GM18520 (cell line): ENCODE results near the gene CACNA2D3.

Source experiments
- ATAC-seq: cut with Tn5 transposase; IDR thresholded peaks from one replicate; pipeline ENCODE4 v1.9.1; 2021; ENCODE audit not compliant: unreplicated experiment

Gene CACNA2D3

GRCh38 chr3:54168451-54168850 lies 46.1 kb downstream of the CACNA2D3 start:
- no peak for ATAC-seq

DNA sequence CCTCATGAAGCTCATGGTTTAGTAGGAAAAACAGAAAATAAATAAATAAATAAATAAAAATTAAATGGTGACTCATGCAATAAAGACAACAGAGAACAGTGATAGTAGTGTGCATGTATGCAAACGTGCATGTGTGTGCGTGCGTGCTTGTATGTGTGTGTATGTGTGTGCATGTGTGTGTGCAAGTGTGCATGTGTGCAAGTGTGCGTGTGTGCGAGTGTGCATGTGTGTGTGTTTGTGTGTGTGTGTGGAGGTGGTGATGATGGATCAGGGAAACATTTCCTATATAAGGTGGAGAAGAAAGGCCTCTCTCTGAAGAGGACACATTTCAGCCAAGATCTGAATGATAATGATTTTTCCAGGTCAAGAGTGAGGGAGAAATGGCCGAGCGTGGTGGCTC lies 47.2 kb downstream of the CACNA2D3 start:
- ATAC-seq = no peak

- ATAC-seq = no peak
Observed at GRCh38 chr3:54171509-54171908, 49.2 kb downstream of the CACNA2D3 start.

- ATAC-seq = no peak
Observed at GRCh38 chr3:54171951-54172350, 49.6 kb downstream of the CACNA2D3 start.

DNA sequence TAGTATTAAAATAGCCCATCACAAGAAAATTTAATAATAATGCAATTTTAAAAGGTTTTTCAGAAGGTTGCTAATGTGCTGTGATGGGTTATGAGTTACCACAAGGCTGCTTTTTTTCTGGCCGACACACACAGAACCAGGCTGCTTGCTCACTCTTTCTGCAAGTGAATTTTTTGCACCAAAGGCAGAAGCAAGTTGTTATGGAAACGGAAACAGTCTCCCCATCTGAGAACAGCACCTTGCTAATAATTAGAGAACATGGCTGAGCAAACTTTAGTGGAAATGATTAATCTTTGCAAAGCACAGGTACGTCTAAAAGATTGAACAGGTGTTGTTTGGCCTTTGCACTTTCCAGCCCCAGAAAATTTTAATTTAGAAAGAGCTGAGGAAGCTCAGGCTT lies 51.0 kb downstream of the CACNA2D3 start:
- ATAC-seq = no peak

GRCh38 chr3:54176106-54176505 lies 53.8 kb downstream of the CACNA2D3 start:
- no peak for ATAC-seq

- ATAC-seq = no peak
Observed at GRCh38 chr3:54177816-54178215, 55.5 kb downstream of the CACNA2D3 start.

GRCh38 chr3:54178376-54178775 lies 56.0 kb downstream of the CACNA2D3 start:
- no peak for ATAC-seq

DNA sequence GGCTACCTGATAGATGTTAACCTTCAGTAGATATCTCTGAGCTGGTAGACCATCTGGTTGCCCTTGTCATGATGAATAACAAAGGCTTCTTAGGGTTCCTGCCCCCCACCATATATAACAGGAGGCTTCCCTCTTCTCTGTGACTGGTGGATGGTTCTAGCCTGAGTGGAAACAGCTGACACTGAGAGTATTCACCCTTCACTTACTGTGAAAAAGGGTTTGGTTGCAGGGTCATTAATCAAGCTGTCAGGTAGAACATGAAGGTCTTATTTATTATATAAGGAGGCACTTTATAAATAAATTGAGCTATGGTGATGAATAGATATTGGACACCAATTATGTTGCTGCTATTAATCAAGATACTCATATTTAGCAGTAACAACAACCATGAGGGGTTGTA lies 58.6 kb downstream of the CACNA2D3 start:
- no peak for ATAC-seq

GRCh38 chr3:54182242-54182641 lies 59.9 kb downstream of the CACNA2D3 start:
- no peak for ATAC-seq

DNA sequence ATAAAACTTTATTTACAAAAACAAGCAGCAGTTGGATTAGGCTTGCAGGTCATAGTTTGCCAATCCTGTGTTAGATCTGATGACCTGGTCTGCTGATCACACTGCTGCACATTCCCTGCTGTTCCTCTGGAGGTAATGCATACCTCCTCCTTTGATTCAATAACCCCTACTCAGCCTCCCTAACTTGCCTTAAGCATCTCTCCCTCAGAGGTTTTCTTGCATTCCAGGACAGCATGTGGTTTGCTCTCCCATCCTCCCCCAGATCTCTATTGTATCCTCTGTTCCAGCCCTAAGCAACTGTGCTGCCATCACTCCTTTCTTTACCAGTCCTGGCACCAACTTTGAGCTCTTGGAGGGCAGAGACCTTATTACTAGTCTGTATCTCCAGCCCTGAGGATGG lies 63.4 kb downstream of the CACNA2D3 start:
- no peak for ATAC-seq

DNA sequence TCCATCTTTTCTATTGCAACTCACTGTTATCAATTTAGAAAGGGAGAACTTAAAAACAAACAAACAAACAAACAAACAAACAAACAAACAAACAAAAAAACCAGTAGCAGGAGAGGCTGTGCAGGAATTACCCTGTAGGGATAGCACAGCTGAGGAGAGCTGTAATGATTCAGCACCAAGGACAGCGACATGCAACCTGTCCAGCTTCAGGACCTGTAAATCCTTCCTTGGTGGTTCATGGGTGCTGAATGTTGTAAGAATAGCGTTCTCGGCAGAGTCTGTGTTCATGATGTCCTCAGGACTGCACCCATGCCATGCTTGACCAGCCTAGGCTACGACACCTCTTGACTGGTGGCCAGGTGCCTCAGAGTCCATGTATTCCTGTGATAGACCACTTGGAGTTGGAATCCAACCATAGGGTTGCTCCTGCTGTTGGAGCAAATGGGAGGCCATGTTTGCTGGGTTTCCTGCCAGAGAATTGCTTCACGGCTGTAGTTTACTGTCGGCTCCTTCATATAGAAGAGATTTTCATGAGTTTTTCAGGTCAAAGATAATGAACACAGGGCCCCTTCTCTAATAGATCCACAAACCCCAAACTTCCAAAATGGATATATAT lies 65.9 kb downstream of the CACNA2D3 start:
- no peak for ATAC-seq

- no peak for ATAC-seq
Observed at GRCh38 chr3:54191220-54191619, 68.9 kb downstream of the CACNA2D3 start.

GRCh38 chr3:54192026-54192425 lies 69.7 kb downstream of the CACNA2D3 start:
- ATAC-seq = no peak

DNA sequence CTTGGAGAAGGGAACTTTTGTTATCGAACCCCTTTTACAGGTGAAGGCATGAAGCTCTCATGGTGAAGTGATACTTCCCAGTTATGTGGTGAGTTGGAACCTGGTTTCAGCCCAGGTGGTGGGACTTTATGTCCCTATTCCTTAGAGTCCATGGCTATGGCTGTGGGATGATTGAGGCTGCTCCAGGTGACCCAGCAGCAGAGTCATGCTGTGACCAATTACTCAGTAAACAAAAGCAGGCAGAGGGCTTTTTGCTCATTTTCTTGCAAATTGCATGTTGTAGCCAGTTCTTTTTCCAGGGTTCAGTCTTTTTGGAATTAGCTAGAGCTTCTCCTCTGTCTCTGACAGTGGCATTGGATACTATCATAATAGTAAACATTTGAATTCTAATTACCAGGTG lies 70.7 kb downstream of the CACNA2D3 start:
- no peak for ATAC-seq

DNA sequence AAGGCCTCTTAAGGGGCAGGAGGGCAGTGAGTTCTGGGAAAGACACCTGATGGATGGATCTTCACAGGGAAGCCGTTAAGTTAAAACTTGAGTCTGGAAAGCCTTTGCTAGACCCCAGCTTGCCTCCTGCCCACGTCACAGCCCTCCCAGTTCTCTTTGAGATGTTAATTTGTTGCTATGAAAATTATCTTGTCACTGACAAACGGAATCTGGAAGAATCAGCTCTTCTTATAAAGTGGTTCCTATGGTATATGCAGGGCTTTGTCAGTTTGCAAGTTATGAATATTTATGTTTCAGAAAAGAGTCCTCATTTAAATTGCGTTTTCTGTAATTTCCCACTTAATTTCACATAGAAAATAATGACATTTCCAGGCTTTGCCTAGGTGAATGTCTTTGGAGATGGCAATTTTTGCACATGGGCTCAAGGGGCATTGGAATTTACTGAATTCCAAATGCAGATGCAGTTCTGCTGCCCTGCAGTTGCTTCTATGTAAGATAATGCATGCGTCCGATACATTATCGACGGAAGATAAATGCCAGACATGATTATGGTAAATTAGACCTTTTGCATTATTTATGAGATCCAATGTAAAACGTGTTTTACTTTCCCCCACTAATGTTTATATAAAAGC lies 74.1 kb downstream of the CACNA2D3 start:
- ATAC-seq = no peak

GRCh38 chr3:54197509-54197908 lies 75.2 kb downstream of the CACNA2D3 start:
- no peak for ATAC-seq

GRCh38 chr3:54198556-54198955 lies 76.2 kb downstream of the CACNA2D3 start:
- no peak for ATAC-seq

DNA sequence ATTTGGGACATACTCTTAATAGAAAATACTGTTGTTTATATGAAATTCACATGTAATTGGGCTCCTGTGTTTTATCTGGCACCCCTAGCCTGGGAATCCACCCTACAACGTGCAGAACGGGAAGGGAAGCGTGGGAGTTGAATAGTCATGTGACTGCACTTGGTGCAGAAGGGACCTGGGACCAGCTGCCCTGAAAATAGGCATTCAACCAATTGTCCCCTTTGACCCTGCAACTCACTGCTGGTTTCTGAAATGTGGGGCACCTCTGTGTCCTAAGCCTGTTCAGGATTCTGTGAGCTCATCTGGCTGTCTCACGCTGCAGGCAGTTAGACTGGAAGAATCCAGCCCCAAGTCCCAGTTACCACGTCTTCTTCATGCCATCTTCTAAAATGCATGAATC lies 79.7 kb downstream of the CACNA2D3 start:
- ATAC-seq = no peak

- no peak for ATAC-seq
Observed at GRCh38 chr3:54202651-54203248, 80.4 kb downstream of the CACNA2D3 start.

DNA sequence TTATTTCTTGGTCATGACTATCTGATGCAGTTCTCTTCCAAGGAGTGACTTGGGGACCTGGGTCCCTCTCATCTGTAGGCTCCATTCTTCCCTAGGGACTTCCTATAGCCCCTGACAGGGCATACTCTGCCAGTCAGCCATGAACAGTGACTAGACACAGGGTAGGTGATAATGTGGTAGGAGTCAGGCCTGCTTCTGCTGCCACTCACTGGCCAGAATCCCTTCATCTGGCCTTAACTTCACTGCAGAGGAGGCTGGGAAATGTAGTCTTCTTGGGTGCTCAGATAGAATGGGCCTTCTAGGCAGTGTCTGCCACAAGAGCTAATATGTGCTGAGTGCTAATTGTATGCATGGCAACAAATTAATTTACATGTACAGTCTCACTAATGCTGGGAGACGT lies 84.5 kb downstream of the CACNA2D3 start:
- no peak for ATAC-seq

GRCh38 chr3:54211097-54211496 lies 88.7 kb downstream of the CACNA2D3 start:
- ATAC-seq = no peak

GRCh38 chr3:54212723-54213122 lies 90.4 kb downstream of the CACNA2D3 start:
- ATAC-seq = no peak
